Kidney (tissue), 14 donors: ENCODE measurements around the gene KIAA1671. TPM values are rescaled to one million over a fixed set of nuclear protein-coding genes. Genes with fewer than 3 reads are reported as not detected.

Source experiments
- DNase-seq, 5 donors: peaks; one replicate each; pipeline ENCODE4 v3.0.0-alpha.2; 2013 to 2020
- FAIRE-seq: peaks from 2 replicates; lab custom pipeline; 2012; peaks lifted over from hg19 to GRCh38; lab: Jason Lieb, UNC
- H3K27ac ChIP-seq, 2 donors: one replicate each; pipeline ENCODE4 v1.7.0; 2013; ENCODE audit warnings: low read depth in 2 of 2, low read length in 2 of 2, inconsistent platforms in 1 of 2
- H3K27me3 ChIP-seq: one replicate; pipeline ENCODE4 v1.7.1; 2013; ENCODE audit warnings: low read length, inconsistent platforms; ENCODE audit not compliant: control insufficient read depth, insufficient read depth
- H3K36me3 ChIP-seq, 3 donors: one replicate each; pipeline versions ENCODE4 v1.7.0 to v1.7.1; 2013; ENCODE audit warnings: low read length in 3 of 3, control low read depth in 1 of 3, inconsistent platforms in 1 of 3; ENCODE audit not compliant: insufficient read depth in 3 of 3, control insufficient read depth in 2 of 3
- H3K4me1 ChIP-seq, 3 donors: one replicate each; pipeline versions ENCODE4 v1.7.0 to v1.7.1; 2013; ENCODE audit warnings: low read length in 3 of 3, inconsistent platforms in 1 of 3, low read depth in 1 of 3; ENCODE audit not compliant: control insufficient read depth in 2 of 3, insufficient read depth in 2 of 3
- H3K4me3 ChIP-seq, 3 donors: one replicate each; pipeline versions ENCODE4 v1.7.0 to v1.8.1; 2013; ENCODE audit warnings: low read length in 3 of 3, control low read depth in 1 of 3, inconsistent platforms in 1 of 3
- H3K9ac ChIP-seq, 3 donors: one replicate each; pipeline versions ENCODE4 v1.7.0 to v1.7.1; 2013; ENCODE audit warnings: low read length in 3 of 3, control low read depth in 1 of 3, inconsistent platforms in 1 of 3
- H3K9me3 ChIP-seq, 3 donors: one replicate each; pipeline versions ENCODE4 v1.7.0 to v1.7.1; 2013; ENCODE audit warnings: low read length in 3 of 3, control low read depth in 1 of 3, inconsistent platforms in 1 of 3; ENCODE audit not compliant: control insufficient read depth in 2 of 3, insufficient read depth in 1 of 3
- intact Hi-C: fragments of 100-400 bp; cut with DNase I; formaldehyde crosslinking; loops from one replicate; pipeline ENCODE4 v1.11.1; 2022
- polyA plus RNA-seq: library from polyadenylated mRNA; stranded (reverse); fragments of 350-450 nt; fragmentation: Illumina TruSeq; extraction: RNeasy Lipid Tissue Mini Kit (QIAGEN cat#74804); gene quantifications from one replicate; pipeline ENCODE4 v1.2.3, GENCODE V29; 2014; ENCODE audit warnings: low read depth, low replicate concordance; ENCODE audit not compliant: insufficient read depth
- total RNA-seq: library from RNA; stranded (reverse); fragmentation: NEBNext Ultra II Directional; extraction: Animal tissue kit (Norgen Biotek cat#: 25700); gene quantifications from one replicate; pipeline ENCODE4 v1.2.1, GENCODE V29; 2021
- TF ChIP-seq, protein P1 (sequence below): IDR thresholded peaks from 3 replicates; pipeline ENCODE4 v1.5.1; 2012; ENCODE audit warnings: mild to moderate bottlenecking, moderate library complexity, borderline replicate concordance; ENCODE audit not compliant: insufficient read depth; ENCODE audit errors: extremely low read depth
- donor health status: control.
- donor health status: control.
- donor health status: control.
- donor health status: control.
- donor health status: control.
- donor health status: DM: yes; HTN: yes; CAD: no.
- donor health status: Normal renal cell carcinoma (clear cell type).

Gene KIAA1671
- total and polyA plus RNA-seq, 2 donors from 2014 or later, result 7.3 to 65.2 TPM

GRCh38 chr22:25154667-25154999, 202.1 kb downstream of the KIAA1671 start:
- Histone ChIP-seq H3K9me3 (no peaks in the 10 kb centered on the region), H3K27ac (no peak overlapping the region), H3K4me1 (peaks cover 0 to 5% (median 2%) of the 10 kb centered on the region in 3 donors), H3K27me3 (no peaks in the 10 kb centered on the region), H3K4me3 (no peak overlapping the region), H3K36me3 (no peaks in the 10 kb centered on the region), H3K9ac (no peak overlapping the region)
- DNase-seq (no peak), FAIRE-seq (no peak)
- TF ChIP-seq, protein P1, sequence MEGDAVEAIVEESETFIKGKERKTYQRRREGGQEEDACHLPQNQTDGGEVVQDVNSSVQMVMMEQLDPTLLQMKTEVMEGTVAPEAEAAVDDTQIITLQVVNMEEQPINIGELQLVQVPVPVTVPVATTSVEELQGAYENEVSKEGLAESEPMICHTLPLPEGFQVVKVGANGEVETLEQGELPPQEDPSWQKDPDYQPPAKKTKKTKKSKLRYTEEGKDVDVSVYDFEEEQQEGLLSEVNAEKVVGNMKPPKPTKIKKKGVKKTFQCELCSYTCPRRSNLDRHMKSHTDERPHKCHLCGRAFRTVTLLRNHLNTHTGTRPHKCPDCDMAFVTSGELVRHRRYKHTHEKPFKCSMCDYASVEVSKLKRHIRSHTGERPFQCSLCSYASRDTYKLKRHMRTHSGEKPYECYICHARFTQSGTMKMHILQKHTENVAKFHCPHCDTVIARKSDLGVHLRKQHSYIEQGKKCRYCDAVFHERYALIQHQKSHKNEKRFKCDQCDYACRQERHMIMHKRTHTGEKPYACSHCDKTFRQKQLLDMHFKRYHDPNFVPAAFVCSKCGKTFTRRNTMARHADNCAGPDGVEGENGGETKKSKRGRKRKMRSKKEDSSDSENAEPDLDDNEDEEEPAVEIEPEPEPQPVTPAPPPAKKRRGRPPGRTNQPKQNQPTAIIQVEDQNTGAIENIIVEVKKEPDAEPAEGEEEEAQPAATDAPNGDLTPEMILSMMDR, result no peak
- intact Hi-C loops, result no loop called here

DNA sequence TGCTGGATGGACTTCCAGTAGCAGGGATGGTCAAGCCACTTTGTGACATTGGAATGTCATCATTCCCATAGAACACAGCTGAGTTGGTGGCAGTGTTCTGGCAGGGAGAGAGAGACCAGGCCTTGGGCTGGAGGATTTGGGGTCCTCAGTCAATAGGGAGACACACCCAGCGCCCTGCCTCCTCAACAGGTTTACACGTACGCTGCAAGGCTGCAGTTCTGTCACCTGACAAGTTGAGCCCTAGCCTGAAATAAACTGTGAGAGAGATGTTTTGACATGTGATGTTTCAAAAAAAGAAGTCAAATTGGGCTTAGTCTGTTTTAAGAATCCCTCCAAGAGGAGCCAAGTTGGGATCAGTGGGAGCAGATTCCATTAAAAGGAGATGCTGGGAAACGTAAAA, 204.2 kb downstream of the KIAA1671 start:
- Histone ChIP-seq H3K4me1 (peaks cover 0 to 4% (median 0%) of the 10 kb centered on the region in 3 donors), H3K4me3 (no peak overlapping the region), H3K36me3 (no peaks in the 10 kb centered on the region), H3K27ac (no peak overlapping the region), H3K27me3 (no peaks in the 10 kb centered on the region), H3K9me3 (no peaks in the 10 kb centered on the region), H3K9ac (no peak overlapping the region)
- DNase-seq, result no peak
- intact Hi-C loops, result no loop called here
- FAIRE-seq, result no peak
- TF ChIP-seq, protein P1, result no peak

DNA sequence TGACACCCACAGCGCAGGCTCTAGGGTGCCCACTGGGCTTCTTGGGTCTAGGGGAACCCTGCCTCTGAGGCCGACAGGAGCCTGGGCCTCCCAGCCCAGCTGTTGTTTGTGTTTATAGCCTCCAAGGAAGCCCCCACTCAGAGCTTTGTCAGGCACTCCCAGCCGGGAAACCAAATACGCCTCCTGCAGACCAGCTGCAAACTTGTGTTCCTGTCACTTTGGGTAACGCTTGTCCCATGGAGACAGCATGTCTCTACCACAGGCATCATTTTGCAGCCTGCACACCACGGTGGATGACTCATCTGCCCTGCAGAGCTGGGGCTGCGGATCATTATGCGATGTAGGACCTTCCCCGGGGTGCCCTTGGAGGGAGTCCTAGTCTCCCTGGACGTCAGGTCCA, 206.5 kb downstream of the KIAA1671 start:
- no peak for FAIRE-seq
- intact Hi-C loops, result no loop called here
- Histone ChIP-seq H3K36me3 (no peaks in the 10 kb centered on the region), H3K9me3 (no peaks in the 10 kb centered on the region), H3K4me1 (peaks cover 0 to 4% (median 0%) of the 10 kb centered on the region in 3 donors), H3K9ac (no peak overlapping the region), H3K27ac (no peak overlapping the region), H3K27me3 (no peaks in the 10 kb centered on the region), H3K4me3 (no peak overlapping the region)
- TF ChIP-seq, protein P1, result no peak
- peak in 2 of 5 donors; percentile 30 to 76 for DNase-seq
